Measurements from ENCODE around the gene RBM46. TPM values are rescaled to one million over a fixed set of nuclear protein-coding genes. Genes with fewer than 3 reads are reported as not detected.
"Not testable (repeated sequence)": the region's sequence is repeated elsewhere in the genome, so short reads cannot be mapped to it uniquely, and the experiment has no call there.

RBM46 gene
- total RNA-seq, 2 donors from 2014 or later = 0.49 to 1.1 TPM

DNA sequence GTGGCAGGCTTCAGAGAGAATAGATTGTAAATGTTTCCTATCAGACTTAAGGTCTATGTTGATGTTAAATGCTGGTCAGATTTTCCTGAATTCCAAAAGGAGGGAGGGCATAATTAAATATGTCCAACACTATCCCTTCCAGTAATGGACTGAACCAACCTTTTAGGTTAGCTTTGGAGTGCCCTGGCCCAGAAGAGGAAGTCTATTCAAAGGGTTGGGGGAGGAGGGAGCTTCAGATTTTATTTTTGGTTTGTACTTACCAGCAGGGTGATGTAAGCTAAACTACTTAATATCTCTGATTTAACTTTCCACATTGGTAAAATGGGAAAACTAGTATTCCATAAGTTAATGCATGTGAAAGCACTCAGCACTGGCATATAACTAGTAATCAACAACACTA lies 91.1 kb downstream of the RBM46 start:
- no peaks in the 10 kb centered on the region for H3K27me3 Mint-ChIP-seq (ENCODE audit: insufficient read depth)
- peaks cover 11% of the 10 kb centered on the region for H3K4me1 ChIP-seq (ENCODE audit: control insufficient read depth, insufficient read depth, low read length)
- no peak overlapping the region for H3K4me3 Mint-ChIP-seq
- no peak for DNase-seq
- TF ChIP-seq, protein P1, sequence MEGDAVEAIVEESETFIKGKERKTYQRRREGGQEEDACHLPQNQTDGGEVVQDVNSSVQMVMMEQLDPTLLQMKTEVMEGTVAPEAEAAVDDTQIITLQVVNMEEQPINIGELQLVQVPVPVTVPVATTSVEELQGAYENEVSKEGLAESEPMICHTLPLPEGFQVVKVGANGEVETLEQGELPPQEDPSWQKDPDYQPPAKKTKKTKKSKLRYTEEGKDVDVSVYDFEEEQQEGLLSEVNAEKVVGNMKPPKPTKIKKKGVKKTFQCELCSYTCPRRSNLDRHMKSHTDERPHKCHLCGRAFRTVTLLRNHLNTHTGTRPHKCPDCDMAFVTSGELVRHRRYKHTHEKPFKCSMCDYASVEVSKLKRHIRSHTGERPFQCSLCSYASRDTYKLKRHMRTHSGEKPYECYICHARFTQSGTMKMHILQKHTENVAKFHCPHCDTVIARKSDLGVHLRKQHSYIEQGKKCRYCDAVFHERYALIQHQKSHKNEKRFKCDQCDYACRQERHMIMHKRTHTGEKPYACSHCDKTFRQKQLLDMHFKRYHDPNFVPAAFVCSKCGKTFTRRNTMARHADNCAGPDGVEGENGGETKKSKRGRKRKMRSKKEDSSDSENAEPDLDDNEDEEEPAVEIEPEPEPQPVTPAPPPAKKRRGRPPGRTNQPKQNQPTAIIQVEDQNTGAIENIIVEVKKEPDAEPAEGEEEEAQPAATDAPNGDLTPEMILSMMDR (conservative IDR thresholded peaks at IDR 0.05) = no peak
- peak overlapping the region; percentile 69 for H3K4me3 ChIP-seq (ENCODE audit: low read length)
- peaks cover 24% of the 10 kb centered on the region for H3K4me1 Mint-ChIP-seq
- peaks cover 9% of the 10 kb centered on the region for H3K36me3 Mint-ChIP-seq (ENCODE audit: low read depth)
- no peak overlapping the region for H3K27ac Mint-ChIP-seq
- no peak overlapping the region for H3K9ac ChIP-seq (ENCODE audit: extremely low read depth, low read length, poor library complexity, severe bottlenecking)
- H3K27ac ChIP-seq (ENCODE audit: low read depth, low read length) = no peak overlapping the region
- H3K27me3 ChIP-seq (ENCODE audit: control insufficient read depth, insufficient read depth, low read length, poor library complexity, severe bottlenecking) = no peaks in the 10 kb centered on the region
- peaks cover 48% of the 10 kb centered on the region for H3K9me3 Mint-ChIP-seq
- no peaks in the 10 kb centered on the region for H3K36me3 ChIP-seq (ENCODE audit: control insufficient read depth, insufficient read depth, low read length)
- peaks cover 57% of the 10 kb centered on the region for H3K9me3 ChIP-seq (ENCODE audit: control insufficient read depth, low read length)

DNA sequence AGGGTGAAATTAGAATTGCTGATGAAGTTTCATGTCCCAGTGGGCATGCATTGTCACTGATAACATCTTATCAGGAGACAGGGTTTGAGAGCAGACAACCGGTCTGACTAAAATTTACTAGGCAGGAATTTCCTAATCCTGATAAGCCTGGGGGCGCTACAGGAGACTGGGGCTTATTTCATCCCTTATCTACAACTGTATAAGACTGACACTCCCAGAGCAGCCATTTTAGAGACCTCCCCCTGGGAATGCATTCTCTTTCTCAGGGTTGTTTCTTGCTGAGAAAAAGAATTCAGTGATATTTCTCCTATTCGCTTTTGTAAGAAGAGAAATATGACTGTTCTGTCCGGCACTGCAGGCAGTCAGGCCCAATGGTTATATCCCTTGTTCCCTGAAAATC lies 93.0 kb downstream of the RBM46 start:
- Histone ChIP-seq H3K4me3 (ENCODE audit: low read length) (peak overlapping the region; percentile 39), H3K9me3 (ENCODE audit: control insufficient read depth, low read length) (peaks cover 61% of the 10 kb centered on the region)
- H3K9ac ChIP-seq (ENCODE audit: extremely low read depth, low read length, poor library complexity, severe bottlenecking); H3K4me1 Mint-ChIP-seq; H3K36me3 Mint-ChIP-seq (ENCODE audit: low read depth); H3K27me3 Mint-ChIP-seq (ENCODE audit: insufficient read depth); DNase-seq; H3K4me3 Mint-ChIP-seq; H3K4me1 ChIP-seq (ENCODE audit: control insufficient read depth, insufficient read depth, low read length); H3K27me3 ChIP-seq (ENCODE audit: control insufficient read depth, insufficient read depth, low read length, poor library complexity, severe bottlenecking); H3K27ac Mint-ChIP-seq; H3K36me3 ChIP-seq (ENCODE audit: control insufficient read depth, insufficient read depth, low read length); H3K27ac ChIP-seq (ENCODE audit: low read depth, low read length): not testable (repeated sequence)
- peaks cover 48% of the 10 kb centered on the region for H3K9me3 Mint-ChIP-seq
- WGBS, 2 experiments (ENCODE audit: insufficient coverage in 1 of 2, insufficient read length in 1 of 2) = 68% methylated on average over 4 of the region's 4 CpGs; no CpG with 5 or more reads in 1 of the 2 experiments

DNA sequence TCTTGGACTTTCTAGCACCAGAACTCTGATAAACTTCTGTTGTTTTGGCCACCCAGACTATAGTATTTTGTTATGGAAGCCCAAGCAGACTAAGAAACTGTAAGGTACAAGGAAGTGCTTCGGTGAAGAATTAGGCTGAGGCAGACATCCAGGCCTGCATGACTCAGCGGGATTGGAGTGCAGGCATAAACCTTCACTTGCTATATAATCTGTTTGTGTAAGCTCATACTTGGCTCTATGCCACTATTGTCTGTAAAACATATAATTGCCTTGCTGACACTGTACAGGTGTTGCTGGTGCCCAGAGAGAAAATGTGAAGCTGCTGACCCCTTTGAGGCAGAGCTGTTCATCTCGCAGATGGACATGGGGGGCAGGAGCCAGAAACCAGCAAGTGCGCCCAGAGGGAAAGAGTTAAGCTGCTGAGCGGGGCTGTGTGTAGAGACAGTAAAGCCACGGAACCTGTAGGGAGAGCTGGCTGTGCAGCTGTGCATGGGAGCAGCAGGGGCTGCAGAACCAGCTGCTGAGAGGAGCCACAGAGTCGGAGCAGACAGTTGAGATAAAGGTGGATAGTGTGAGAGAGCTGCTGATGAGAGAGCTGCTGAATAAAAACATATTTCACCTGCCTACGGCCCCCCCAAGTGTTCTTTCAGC lies 96.2 kb downstream of the RBM46 start:
- Histone ChIP-seq H3K9me3 (ENCODE audit: control insufficient read depth, low read length) (peaks cover 58% of the 10 kb centered on the region), H3K27me3 (ENCODE audit: control insufficient read depth, insufficient read depth, low read length, poor library complexity, severe bottlenecking) (no peaks in the 10 kb centered on the region), H3K9ac (ENCODE audit: extremely low read depth, low read length, poor library complexity, severe bottlenecking) (no peak overlapping the region), H3K4me3 (ENCODE audit: low read length) (no peak overlapping the region), H3K27ac (ENCODE audit: low read depth, low read length) (no peak overlapping the region), H3K36me3 (ENCODE audit: control insufficient read depth, insufficient read depth, low read length) (no peaks in the 10 kb centered on the region), H3K4me1 (ENCODE audit: control insufficient read depth, insufficient read depth, low read length) (no peaks in the 10 kb centered on the region)
- WGBS, 2 experiments (ENCODE audit: insufficient coverage in 1 of 2, insufficient read length in 1 of 2) = 90 to 96% methylated on average over 6 to 8 of the region's 8 CpGs
- TF ChIP-seq, protein P1 (conservative IDR thresholded peaks at IDR 0.05) = no peak
- H3K27me3 Mint-ChIP-seq (ENCODE audit: insufficient read depth) = no peaks in the 10 kb centered on the region
- peaks cover 42% of the 10 kb centered on the region for H3K9me3 Mint-ChIP-seq
- no peak for DNase-seq
- H3K4me1 Mint-ChIP-seq = no peaks in the 10 kb centered on the region
- H3K36me3 Mint-ChIP-seq (ENCODE audit: low read depth) = peaks cover 6% of the 10 kb centered on the region
- no peak overlapping the region for H3K27ac Mint-ChIP-seq
- no peak overlapping the region for H3K4me3 Mint-ChIP-seq

Other genes starting within 250 kb of the RBM46 start
- gene PLRG1, start 230.9 kb upstream of the RBM46 start, total RNA-seq = 100 to 1,000 TPM; 132 to 235 TPM
- under 1 TPM in 1 of 2 donors, not detected in 1; 0.55 TPM for gene FGB, start 218.3 kb upstream of the RBM46 start, total RNA-seq
- 1 to 10 TPM; 3.1 to 3.7 TPM for gene FGA, start 190.5 kb upstream of the RBM46 start, total RNA-seq
- gene FGG, start 168.6 kb upstream of the RBM46 start, total RNA-seq = under 1 TPM in 1 of 2 donors, not detected in 1; 0.89 TPM
- 10 to 100 TPM in 1 of 2 donors, 1 to 10 TPM in 1; 6.2 to 20.6 TPM for gene LRAT, start 37.3 kb upstream of the RBM46 start, total RNA-seq

Data from endodermal cell (in vitro differentiated cells).